Measurements from ENCODE around the gene SMTNL1. TPM values are rescaled to one million over a fixed set of nuclear protein-coding genes. Genes with fewer than 3 reads are reported as not detected.

The SMTNL1 gene
- total RNA-seq, 1 donor from 2014 or later: not detected

- TF ChIP-seq, protein P1, sequence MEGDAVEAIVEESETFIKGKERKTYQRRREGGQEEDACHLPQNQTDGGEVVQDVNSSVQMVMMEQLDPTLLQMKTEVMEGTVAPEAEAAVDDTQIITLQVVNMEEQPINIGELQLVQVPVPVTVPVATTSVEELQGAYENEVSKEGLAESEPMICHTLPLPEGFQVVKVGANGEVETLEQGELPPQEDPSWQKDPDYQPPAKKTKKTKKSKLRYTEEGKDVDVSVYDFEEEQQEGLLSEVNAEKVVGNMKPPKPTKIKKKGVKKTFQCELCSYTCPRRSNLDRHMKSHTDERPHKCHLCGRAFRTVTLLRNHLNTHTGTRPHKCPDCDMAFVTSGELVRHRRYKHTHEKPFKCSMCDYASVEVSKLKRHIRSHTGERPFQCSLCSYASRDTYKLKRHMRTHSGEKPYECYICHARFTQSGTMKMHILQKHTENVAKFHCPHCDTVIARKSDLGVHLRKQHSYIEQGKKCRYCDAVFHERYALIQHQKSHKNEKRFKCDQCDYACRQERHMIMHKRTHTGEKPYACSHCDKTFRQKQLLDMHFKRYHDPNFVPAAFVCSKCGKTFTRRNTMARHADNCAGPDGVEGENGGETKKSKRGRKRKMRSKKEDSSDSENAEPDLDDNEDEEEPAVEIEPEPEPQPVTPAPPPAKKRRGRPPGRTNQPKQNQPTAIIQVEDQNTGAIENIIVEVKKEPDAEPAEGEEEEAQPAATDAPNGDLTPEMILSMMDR (conservative IDR thresholded peaks at IDR 0.05; ENCODE audit: low read depth, low read length): no peak
- no peak overlapping the region for H3K4me3 ChIP-seq (ENCODE audit: low read depth, low read length)
- no peak for DNase-seq (ENCODE audit: low read depth)
Observed at GRCh38 chr11:57511741-57512430, 25.5 kb upstream of the SMTNL1 start.

GRCh38 chr11:57512646-57513451 is 24.5 kb upstream of the SMTNL1 start:
- no peak for DNase-seq (ENCODE audit: low read depth)
- no peak overlapping the region for H3K4me3 ChIP-seq (ENCODE audit: low read depth, low read length)
- TF ChIP-seq, protein P1 (conservative IDR thresholded peaks at IDR 0.05; ENCODE audit: low read depth, low read length): no peak

DNA sequence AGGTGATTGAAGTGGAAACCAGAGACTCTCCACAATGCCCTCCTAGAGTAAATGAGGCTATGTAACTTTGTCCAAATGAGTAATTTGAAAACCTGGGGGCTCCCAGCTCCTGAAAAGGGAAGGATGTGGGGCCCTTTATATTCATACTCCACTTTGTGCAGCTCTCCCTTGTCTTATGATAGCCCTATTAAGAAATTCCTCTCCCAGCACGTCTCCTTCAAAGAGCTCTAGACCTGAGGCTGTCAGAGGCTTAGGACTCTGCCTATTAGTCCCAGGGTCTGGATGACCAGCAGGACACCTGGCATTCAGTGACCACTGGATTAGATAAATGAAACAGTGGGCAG is 24.0 kb upstream of the SMTNL1 start:
- TF ChIP-seq, protein P1 (conservative IDR thresholded peaks at IDR 0.05; ENCODE audit: low read depth, low read length): no peak
- DNase-seq (ENCODE audit: low read depth): no peak
- H3K4me3 ChIP-seq (ENCODE audit: low read depth, low read length): no peak overlapping the region

GRCh38 chr11:57513911-57514537 is 23.4 kb upstream of the SMTNL1 start:
- H3K4me3 ChIP-seq (ENCODE audit: low read depth, low read length): peak overlapping the region; percentile 76
- DNase-seq (ENCODE audit: low read depth): no peak
- TF ChIP-seq, protein P1 (conservative IDR thresholded peaks at IDR 0.05; ENCODE audit: low read depth, low read length): no peak

DNA sequence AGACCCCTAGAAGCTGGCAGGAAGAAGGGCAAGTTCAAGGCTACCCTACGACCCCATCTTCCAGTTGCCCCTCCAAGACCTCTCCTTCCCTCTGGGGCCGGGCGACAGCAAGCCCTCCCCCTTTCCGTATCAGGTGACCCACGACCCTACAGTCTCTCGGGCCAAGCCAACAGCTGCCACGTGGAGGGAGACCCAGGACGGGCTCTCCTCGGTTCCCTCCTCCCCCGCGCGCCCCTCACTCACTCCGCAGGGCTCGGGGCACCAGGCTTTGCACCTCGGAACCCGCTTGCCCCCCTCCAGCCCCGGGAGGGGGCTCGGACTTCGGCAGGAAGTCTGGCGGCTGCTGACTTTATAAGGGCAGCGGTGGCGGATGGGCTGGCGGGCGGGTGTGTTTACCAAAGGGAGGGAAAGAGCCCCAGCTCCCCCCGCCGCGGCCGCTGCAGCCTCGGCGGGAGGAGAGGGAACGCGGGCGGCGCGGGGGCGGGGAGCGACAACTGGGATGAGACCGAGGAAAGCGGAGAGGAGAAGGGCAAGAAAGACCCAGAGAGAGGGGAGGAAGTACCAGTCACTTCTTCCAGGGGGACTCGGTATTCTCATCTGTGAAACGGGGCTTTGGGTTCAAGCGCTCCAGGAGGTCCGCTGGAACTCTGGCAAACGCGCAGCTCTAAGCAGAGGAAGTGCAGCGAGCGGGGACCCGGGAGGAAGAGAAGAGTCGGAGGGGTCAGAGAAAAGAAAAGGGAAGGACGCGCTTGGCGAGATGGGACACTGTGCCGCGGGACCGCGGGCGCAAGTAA is 22.7 kb upstream of the SMTNL1 start:
- TF ChIP-seq, protein P1 (conservative IDR thresholded peaks at IDR 0.05; ENCODE audit: low read depth, low read length): no peak

GRCh38 chr11:57515332-57516060 is 21.9 kb upstream of the SMTNL1 start, which contains the start of gene SLC43A1:
SLC43A1 (minus strand) TSS chr11:57515702; CDS start chr11:57514111, 1,591 bp downstream.
- TF ChIP-seq, protein P1 (conservative IDR thresholded peaks at IDR 0.05; ENCODE audit: low read depth, low read length): peak; percentile 10
- DNase-seq (ENCODE audit: low read depth): no peak

More for the DNA sequence above, 22.7 kb upstream of the SMTNL1 start:
- H3K4me3 ChIP-seq (ENCODE audit: low read depth, low read length): peak overlapping the region; percentile 76
- DNase-seq (ENCODE audit: low read depth): no peak

More at GRCh38 chr11:57515332-57516060, 21.9 kb upstream of the SMTNL1 start, which contains the start of gene SLC43A1:
- H3K4me3 ChIP-seq (ENCODE audit: low read depth, low read length): peak within 1 kb of the TSS; percentile 76
